ENCODE measurements around the gene CLPSL1.

DNA sequence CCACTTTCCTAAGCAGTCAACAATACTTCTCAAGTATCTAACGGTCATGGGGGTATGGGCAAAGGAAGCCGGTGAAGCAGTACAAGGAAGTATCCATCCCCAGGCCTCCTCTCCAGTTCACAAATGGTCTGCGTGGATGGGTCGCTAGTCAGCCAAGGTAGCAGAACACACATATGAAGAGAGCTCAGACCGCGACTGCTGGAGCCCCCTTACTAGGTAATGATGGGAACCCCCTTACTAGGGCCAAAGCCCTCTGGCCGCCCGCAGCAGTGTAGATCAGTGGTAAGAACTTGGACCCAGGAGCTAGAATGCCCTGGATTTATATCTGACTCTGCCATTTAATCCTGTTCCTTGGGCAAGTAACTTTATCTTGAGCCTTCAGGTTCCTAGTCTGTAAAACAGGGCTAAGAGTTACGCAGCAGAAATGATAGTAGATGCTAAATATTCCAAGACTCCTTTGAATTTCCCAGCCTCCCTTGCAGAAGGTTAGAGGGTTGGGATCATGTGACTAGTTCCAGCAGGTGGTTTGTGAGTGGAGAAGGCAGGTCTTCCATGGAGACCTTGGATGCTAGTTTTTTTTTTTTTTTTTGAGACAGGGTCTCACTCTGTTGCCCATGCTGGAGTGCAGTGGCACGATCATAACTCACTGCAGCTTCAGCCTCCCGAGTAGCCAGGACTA lies 6.6 kb upstream of the CLPSL1 start:
- TF ChIP-seq POLR2AphosphoS5 (IDR thresholded peaks at IDR 0.05; ENCODE audit: low read depth) (no peak), EZH2phosphoT487 (IDR thresholded peaks at IDR 0.05; ENCODE audit: unreplicated experiment) (no peak)

Measured in GM23338 (cell line).